SK-N-SH treated with all-trans-retinoic acid at 6 μM for 48 hours (cell line): ENCODE data around the gene FOXN3.

ENCODE experiments used
- ATAC-seq: fragments of 200-7000 bp; cut with Tn5 transposase; 3 replicates; pipeline ENCODE4 v1.9.1; 2020; ENCODE audit warnings: mild to moderate bottlenecking, moderate library complexity
- ARNTL ChIP-seq: fragments of 450-650 bp; formaldehyde crosslinking; IDR thresholded peaks from 2 replicates; pipeline ENCODE4 v1.5.0; 2020; ENCODE audit warnings: low read depth, mild to moderate bottlenecking, moderate library complexity, borderline replicate concordance
- BACH2 ChIP-seq: fragments of 250-450 bp; sonication (Bioruptor Pico); IDR thresholded peaks from 2 replicates; pipeline ENCODE4 v1.9.0; 2021; ENCODE audit warnings: mild to moderate bottlenecking, borderline replicate concordance
- CREB5 ChIP-seq: fragments of 250-450 bp; sonication (Bioruptor Pico); IDR thresholded peaks from 2 replicates; pipeline ENCODE4 v1.5.1; 2020; ENCODE audit warnings: low read depth, mild to moderate bottlenecking, moderate library complexity
- CSDC2 ChIP-seq: fragments of 250-450 bp; sonication (Bioruptor Pico); IDR thresholded peaks from 2 replicates; pipeline ENCODE4 v1.5.0; 2020; ENCODE audit warnings: mild to moderate bottlenecking, moderate library complexity
- CSRNP3 ChIP-seq: fragments of 250-450 bp; sonication (Bioruptor Pico); IDR thresholded peaks from 2 replicates; pipeline ENCODE4 v1.5.1; 2021; ENCODE audit warnings: mild to moderate bottlenecking, moderate library complexity
- ESRRG ChIP-seq: fragments of 250-450 bp; sonication (Bioruptor Pico); IDR thresholded peaks from 2 replicates; pipeline ENCODE4 v1.6.1; 2021; ENCODE audit warnings: mild to moderate bottlenecking
- GLIS3 ChIP-seq: fragments of 250-450 bp; sonication (Bioruptor Pico); IDR thresholded peaks from 2 replicates; pipeline ENCODE4 v1.5.0; 2020; ENCODE audit warnings: mild to moderate bottlenecking, moderate library complexity
- ISL1 ChIP-seq: fragments of 250-450 bp; sonication (Bioruptor Pico); IDR thresholded peaks from 2 replicates; pipeline ENCODE4 v2.1.2; 2022; ENCODE audit warnings: mild to moderate bottlenecking, moderate library complexity
- OSR1 ChIP-seq: fragments of 250-450 bp; sonication (Bioruptor Pico); IDR thresholded peaks from 2 replicates; pipeline ENCODE4 v1.8.0; 2022; ENCODE audit warnings: moderate library complexity, mild to moderate bottlenecking, inconsistent platforms
- PATZ1 ChIP-seq: fragments of 250-450 bp; sonication (Bioruptor Pico); IDR thresholded peaks from 2 replicates; pipeline ENCODE4 v1.8.0; 2020; ENCODE audit warnings: mild to moderate bottlenecking, moderate library complexity, borderline replicate concordance
- POU6F1 ChIP-seq: fragments of 250-450 bp; sonication (Bioruptor Pico); IDR thresholded peaks from 2 replicates; pipeline ENCODE4 v1.8.0; 2021; ENCODE audit warnings: low read depth, mild to moderate bottlenecking, moderate library complexity, borderline replicate concordance
- PPARA ChIP-seq: fragments of 250-450 bp; sonication (Bioruptor Pico); IDR thresholded peaks from 2 replicates; pipeline ENCODE4 v1.5.0; 2020; ENCODE audit warnings: mild to moderate bottlenecking, borderline replicate concordance
- RARB ChIP-seq: fragments of 250-450 bp; sonication (Bioruptor Pico); IDR thresholded peaks from 2 replicates; pipeline ENCODE4 v1.8.0; 2021; ENCODE audit warnings: mild to moderate bottlenecking, moderate library complexity
- TOX ChIP-seq: fragments of 250-450 bp; sonication (Bioruptor Pico); IDR thresholded peaks from 2 replicates; pipeline ENCODE4 v1.8.0; 2021; ENCODE audit warnings: mild to moderate bottlenecking, moderate library complexity, borderline replicate concordance
- TSHZ2 ChIP-seq: fragments of 250-450 bp; sonication (Bioruptor Pico); IDR thresholded peaks from 2 replicates; pipeline ENCODE4 v1.5.0; 2020; ENCODE audit warnings: mild to moderate bottlenecking, moderate library complexity
- ZC3H10 ChIP-seq: fragments of 250-450 bp; sonication (Bioruptor Pico); IDR thresholded peaks from 2 replicates; pipeline ENCODE4 v1.5.1; 2021; ENCODE audit warnings: mild to moderate bottlenecking, moderate library complexity
- ZFP3 ChIP-seq: fragments of 250-450 bp; sonication (Bioruptor Pico); IDR thresholded peaks from 2 replicates; pipeline ENCODE4 v1.5.0; 2020; ENCODE audit warnings: mild to moderate bottlenecking, moderate library complexity
- ZFP30 ChIP-seq: fragments of 450-650 bp; formaldehyde crosslinking; IDR thresholded peaks from 2 replicates; pipeline ENCODE4 v1.5.0; 2022; ENCODE audit warnings: mild to moderate bottlenecking, moderate library complexity
- ZNF565 ChIP-seq: fragments of 450-650 bp; formaldehyde crosslinking; conservative IDR thresholded peaks from 2 replicates; pipeline ENCODE4 v1.5.0; 2020; ENCODE audit warnings: low read depth, mild to moderate bottlenecking, moderate library complexity
- ZNF70 ChIP-seq: fragments of 450-650 bp; formaldehyde crosslinking; IDR thresholded peaks from 2 replicates; pipeline ENCODE4 v1.5.0; 2020; ENCODE audit warnings: mild to moderate bottlenecking, moderate library complexity
- ZNF8 ChIP-seq: fragments of 450-650 bp; formaldehyde crosslinking; IDR thresholded peaks from 2 replicates; pipeline ENCODE4 v1.5.0; 2020; ENCODE audit warnings: mild to moderate bottlenecking, moderate library complexity

FOXN3 gene

GRCh38 chr14:89292579-89293313 lies 124.3 kb downstream of the FOXN3 start:
- no peak for ATAC-seq
- TF ChIP-seq POU6F1 (CRISPR knock-in tag) = no peak
- TF ChIP-seq CSDC2 (CRISPR knock-in tag) = no peak
- no peak for TF ChIP-seq CSRNP3 (CRISPR knock-in tag)
- TF ChIP-seq BACH2 = no peak
- no peak for TF ChIP-seq ZNF565 (CRISPR knock-in tag)
- no peak for TF ChIP-seq ESRRG
- TF ChIP-seq CREB5 (CRISPR knock-in tag) = no peak
- no peak for TF ChIP-seq ZFP30 (CRISPR knock-in tag)
- TF ChIP-seq PATZ1 (CRISPR knock-in tag) = no peak
- TF ChIP-seq ZFP3 = no peak
- TF ChIP-seq ZNF8 (CRISPR knock-in tag) = no peak
- no peak for TF ChIP-seq GLIS3 (CRISPR knock-in tag)
- TF ChIP-seq ZNF70 (CRISPR knock-in tag) = no peak
- no peak for TF ChIP-seq ZC3H10 (CRISPR knock-in tag)
- TF ChIP-seq, all 23 proteins: peak for 0

- ATAC-seq = no peak
- TF ChIP-seq ZNF565 (CRISPR knock-in tag) (no peak), TOX (CRISPR knock-in tag) (no peak), PATZ1 (CRISPR knock-in tag) (no peak), ZC3H10 (CRISPR knock-in tag) (no peak)
- TF ChIP-seq, all 23 proteins: peak for 0
Observed at GRCh38 chr14:89291351-89291940, 125.6 kb downstream of the FOXN3 start.

GRCh38 chr14:89290813-89291212 lies 126.2 kb downstream of the FOXN3 start:
- ATAC-seq = no peak
- TF ChIP-seq RARB (CRISPR knock-in tag) = no peak
- TF ChIP-seq ARNTL = no peak
- TF ChIP-seq ZFP30 (CRISPR knock-in tag) = no peak

- no peak for ATAC-seq
- TF ChIP-seq ISL1 = no peak
Observed at GRCh38 chr14:89289477-89289876, 127.6 kb downstream of the FOXN3 start.

- no peak for TF ChIP-seq ZC3H10 (CRISPR knock-in tag)
- no peak for TF ChIP-seq CSDC2 (CRISPR knock-in tag)
- no peak for TF ChIP-seq TSHZ2 (CRISPR knock-in tag)
- TF ChIP-seq ZFP3 = no peak
- TF ChIP-seq PPARA (CRISPR knock-in tag) = no peak
- no peak for TF ChIP-seq RARB (CRISPR knock-in tag)
- TF ChIP-seq GLIS3 (CRISPR knock-in tag) = no peak
- no peak for TF ChIP-seq OSR1
- no peak for ATAC-seq
Observed at GRCh38 chr14:89288114-89288513, 128.9 kb downstream of the FOXN3 start.
